ENCODE measurements around the gene NFATC2. TPM values are rescaled to one million over a fixed set of nuclear protein-coding genes. Genes with fewer than 3 reads are reported as not detected.

Gene NFATC2
- polyA plus RNA-seq, 1 of the 3 experiments (the other 2 are of a cell fraction), result 0.36 TPM

DNA sequence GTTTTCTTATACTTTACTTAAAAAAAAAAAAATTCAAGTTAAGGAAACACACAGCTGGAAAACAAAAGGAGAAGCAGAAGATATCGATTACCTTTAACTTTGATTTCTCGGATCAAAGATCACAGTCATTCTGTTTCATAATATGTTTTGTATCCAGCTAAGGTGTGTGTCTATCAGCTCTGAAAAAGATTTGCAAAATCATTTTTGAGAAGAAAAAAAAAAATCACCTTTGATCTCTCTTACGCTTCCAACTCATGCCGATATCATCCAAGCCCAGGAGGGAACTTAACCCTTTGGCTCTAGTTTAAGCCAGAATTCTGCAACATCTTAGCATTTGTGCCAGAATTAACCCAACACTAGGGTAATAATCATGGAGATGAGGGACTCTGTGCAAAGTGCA lies 144.0 kb downstream of the NFATC2 start (continued):
- TF ChIP-seq, protein P1, sequence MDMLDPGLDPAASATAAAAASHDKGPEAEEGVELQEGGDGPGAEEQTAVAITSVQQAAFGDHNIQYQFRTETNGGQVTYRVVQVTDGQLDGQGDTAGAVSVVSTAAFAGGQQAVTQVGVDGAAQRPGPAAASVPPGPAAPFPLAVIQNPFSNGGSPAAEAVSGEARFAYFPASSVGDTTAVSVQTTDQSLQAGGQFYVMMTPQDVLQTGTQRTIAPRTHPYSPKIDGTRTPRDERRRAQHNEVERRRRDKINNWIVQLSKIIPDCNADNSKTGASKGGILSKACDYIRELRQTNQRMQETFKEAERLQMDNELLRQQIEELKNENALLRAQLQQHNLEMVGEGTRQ (IDR thresholded peaks at IDR 0.05; ENCODE audit: borderline replicate concordance, low read depth, low read length), result no peak
- no peak for TF ChIP-seq NFIC (IDR thresholded peaks at IDR 0.05; ENCODE audit: borderline replicate concordance)
- no peak for TF ChIP-seq RCOR1 (IDR thresholded peaks at IDR 0.05; ENCODE audit: low read length)
- TF ChIP-seq YY1 (IDR thresholded peaks at IDR 0.05; ENCODE audit: low read depth), result no peak
- TF ChIP-seq, protein P2, sequence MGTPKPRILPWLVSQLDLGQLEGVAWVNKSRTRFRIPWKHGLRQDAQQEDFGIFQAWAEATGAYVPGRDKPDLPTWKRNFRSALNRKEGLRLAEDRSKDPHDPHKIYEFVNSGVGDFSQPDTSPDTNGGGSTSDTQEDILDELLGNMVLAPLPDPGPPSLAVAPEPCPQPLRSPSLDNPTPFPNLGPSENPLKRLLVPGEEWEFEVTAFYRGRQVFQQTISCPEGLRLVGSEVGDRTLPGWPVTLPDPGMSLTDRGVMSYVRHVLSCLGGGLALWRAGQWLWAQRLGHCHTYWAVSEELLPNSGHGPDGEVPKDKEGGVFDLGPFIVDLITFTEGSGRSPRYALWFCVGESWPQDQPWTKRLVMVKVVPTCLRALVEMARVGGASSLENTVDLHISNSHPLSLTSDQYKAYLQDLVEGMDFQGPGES (IDR thresholded peaks at IDR 0.05; ENCODE audit: low read depth, low read length), result no peak
- TF ChIP-seq TAF1 (IDR thresholded peaks at IDR 0.05; ENCODE audit: borderline replicate concordance, low read depth, low read length), result no peak

DNA sequence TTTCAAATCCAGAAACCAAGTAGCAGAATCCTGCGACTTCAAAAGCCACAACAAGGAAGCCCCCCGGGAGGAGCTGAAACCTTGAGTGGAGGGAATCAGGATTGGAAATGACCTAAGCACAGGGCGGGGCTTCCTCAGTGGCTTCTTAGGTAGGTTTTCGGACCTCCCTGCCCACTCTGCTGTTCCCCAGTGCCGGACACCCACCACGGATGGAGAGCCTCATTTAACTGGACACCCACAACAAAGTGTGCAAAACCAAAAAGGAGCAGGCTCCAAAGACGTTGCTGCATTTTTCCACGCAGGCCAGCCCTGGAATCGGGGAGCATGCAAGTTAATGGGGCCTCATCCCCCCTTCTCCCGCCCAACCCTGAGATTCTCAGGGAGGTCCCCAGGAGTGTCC lies 144.4 kb downstream of the NFATC2 start:
- Histone ChIP-seq H3K36me3 (replicated peaks in 1 of 2; ENCODE audit: control insufficient read depth in 1 of 2, insufficient read depth in 2 of 2, low read length in 1 of 2) (no peaks in the 10 kb centered on the region), H3K9me2 (no peaks in the 10 kb centered on the region), H3K4me1 (ENCODE audit: control insufficient read depth in 1 of 2, insufficient read depth in 2 of 2, low read depth in 1 of 2, low read length in 1 of 2) (no peaks in the 10 kb centered on the region; a peak in 1 of 4 replicates), H3K27ac (ENCODE audit: low read depth in 2 of 2, low read length in 1 of 2) (no peak overlapping the region), H3K4me3 (ENCODE audit: low read depth in 2 of 2, low read length in 1 of 2) (no peak overlapping the region), H3K4me2 (no peak overlapping the region), H2AFZ (ENCODE audit: low read depth) (no peak overlapping the region), H3K27me3 (ENCODE audit: insufficient read depth) (no peaks in the 10 kb centered on the region), H3F3A (replicated peaks; ENCODE audit: insufficient read depth) (no peaks in the 10 kb centered on the region), H3K79me2 (ENCODE audit: insufficient read depth) (no peaks in the 10 kb centered on the region), H3K9me3 (no peaks in the 10 kb centered on the region), H3K9ac (no peak overlapping the region), H4K20me1 (ENCODE audit: insufficient read depth) (no peaks in the 10 kb centered on the region)
- WGBS (ENCODE audit: low lambda C conversion rate), result 89% methylated on average over 10 of the region's 10 CpGs
- no peak for TF ChIP-seq SIN3A (IDR thresholded peaks at IDR 0.05; ENCODE audit: borderline replicate concordance, low read depth, low read length)
- DNase-seq, result no peak
- CTCF ChIA-PET, result interaction anchor here (1.2 kb wide), 1 partner anchor 197 kb away, joined by 3 read pairs; no protein-coding TSS in a partner anchor
- POLR2A ChIA-PET, result no interaction called here

DNA sequence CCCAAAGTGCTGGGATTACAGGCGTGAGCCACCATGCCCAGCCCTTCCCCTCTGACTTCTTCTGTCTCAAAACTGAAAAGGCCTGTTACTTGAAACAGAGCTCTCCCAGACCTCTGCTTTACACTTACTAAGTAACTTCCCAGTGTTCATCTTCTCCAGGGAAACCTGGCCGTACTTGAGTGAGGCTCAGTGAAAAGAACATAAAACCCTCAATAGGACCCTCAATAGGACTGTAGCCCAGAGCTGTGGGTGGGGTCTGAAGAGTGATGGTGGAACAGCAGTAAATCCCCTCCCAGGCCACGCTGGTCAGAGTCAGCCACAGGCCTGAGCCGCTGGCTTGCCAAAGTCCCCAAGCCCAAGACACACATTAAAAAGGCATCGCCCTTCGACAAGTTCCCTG lies 145.4 kb downstream of the NFATC2 start:
- Histone ChIP-seq H3K4me2 (no peak overlapping the region), H3K9me3 (no peaks in the 10 kb centered on the region), H3K4me3 (ENCODE audit: low read depth in 2 of 2, low read length in 1 of 2) (no peak overlapping the region), H4K20me1 (ENCODE audit: insufficient read depth) (no peaks in the 10 kb centered on the region), H3K79me2 (ENCODE audit: insufficient read depth) (no peaks in the 10 kb centered on the region), H3F3A (replicated peaks; ENCODE audit: insufficient read depth) (no peaks in the 10 kb centered on the region), H3K9ac (no peak overlapping the region), H3K9me2 (no peaks in the 10 kb centered on the region), H3K4me1 (ENCODE audit: control insufficient read depth in 1 of 2, insufficient read depth in 2 of 2, low read depth in 1 of 2, low read length in 1 of 2) (no peaks in the 10 kb centered on the region; a peak in 1 of 4 replicates), H3K27me3 (ENCODE audit: insufficient read depth) (no peaks in the 10 kb centered on the region), H3K36me3 (replicated peaks in 1 of 2; ENCODE audit: control insufficient read depth in 1 of 2, insufficient read depth in 2 of 2, low read length in 1 of 2) (no peaks in the 10 kb centered on the region), H2AFZ (ENCODE audit: low read depth) (no peak overlapping the region), H3K27ac (ENCODE audit: low read depth in 2 of 2, low read length in 1 of 2) (no peak overlapping the region)
- no peak for DNase-seq
- 86% methylated on average over 6 of the region's 6 CpGs for WGBS (ENCODE audit: low lambda C conversion rate)
- ChIA-PET CTCF (no interaction called here), POLR2A (no interaction called here)
- TF ChIP-seq, protein P3, sequence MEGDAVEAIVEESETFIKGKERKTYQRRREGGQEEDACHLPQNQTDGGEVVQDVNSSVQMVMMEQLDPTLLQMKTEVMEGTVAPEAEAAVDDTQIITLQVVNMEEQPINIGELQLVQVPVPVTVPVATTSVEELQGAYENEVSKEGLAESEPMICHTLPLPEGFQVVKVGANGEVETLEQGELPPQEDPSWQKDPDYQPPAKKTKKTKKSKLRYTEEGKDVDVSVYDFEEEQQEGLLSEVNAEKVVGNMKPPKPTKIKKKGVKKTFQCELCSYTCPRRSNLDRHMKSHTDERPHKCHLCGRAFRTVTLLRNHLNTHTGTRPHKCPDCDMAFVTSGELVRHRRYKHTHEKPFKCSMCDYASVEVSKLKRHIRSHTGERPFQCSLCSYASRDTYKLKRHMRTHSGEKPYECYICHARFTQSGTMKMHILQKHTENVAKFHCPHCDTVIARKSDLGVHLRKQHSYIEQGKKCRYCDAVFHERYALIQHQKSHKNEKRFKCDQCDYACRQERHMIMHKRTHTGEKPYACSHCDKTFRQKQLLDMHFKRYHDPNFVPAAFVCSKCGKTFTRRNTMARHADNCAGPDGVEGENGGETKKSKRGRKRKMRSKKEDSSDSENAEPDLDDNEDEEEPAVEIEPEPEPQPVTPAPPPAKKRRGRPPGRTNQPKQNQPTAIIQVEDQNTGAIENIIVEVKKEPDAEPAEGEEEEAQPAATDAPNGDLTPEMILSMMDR (IDR thresholded peaks at IDR 0.05), result no peak
- TF ChIP-seq YY1 (IDR thresholded peaks at IDR 0.05; ENCODE audit: low read depth), result no peak
- no peak for TF ChIP-seq GABPA (IDR thresholded peaks at IDR 0.05; ENCODE audit: low read depth)
- no peak for TF ChIP-seq SMC3 (IDR thresholded peaks at IDR 0.05; ENCODE audit: low read depth, low read length)
- no peak for TF ChIP-seq FOXM1 (IDR thresholded peaks at IDR 0.05; ENCODE audit: low read depth)
- TF ChIP-seq, protein P4, sequence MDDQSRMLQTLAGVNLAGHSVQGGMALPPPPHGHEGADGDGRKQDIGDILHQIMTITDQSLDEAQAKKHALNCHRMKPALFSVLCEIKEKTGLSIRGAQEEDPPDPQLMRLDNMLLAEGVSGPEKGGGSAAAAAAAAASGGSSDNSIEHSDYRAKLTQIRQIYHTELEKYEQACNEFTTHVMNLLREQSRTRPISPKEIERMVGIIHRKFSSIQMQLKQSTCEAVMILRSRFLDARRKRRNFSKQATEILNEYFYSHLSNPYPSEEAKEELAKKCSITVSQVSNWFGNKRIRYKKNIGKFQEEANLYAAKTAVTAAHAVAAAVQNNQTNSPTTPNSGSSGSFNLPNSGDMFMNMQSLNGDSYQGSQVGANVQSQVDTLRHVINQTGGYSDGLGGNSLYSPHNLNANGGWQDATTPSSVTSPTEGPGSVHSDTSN (IDR thresholded peaks at IDR 0.05), result no peak
- no peak for TF ChIP-seq MXI1 (IDR thresholded peaks at IDR 0.05; ENCODE audit: low read depth, low read length)
- no peak for TF ChIP-seq POLR2AphosphoS5 (IDR thresholded peaks at IDR 0.05; ENCODE audit: low read depth, low read length)
- TF ChIP-seq, protein P1 (IDR thresholded peaks at IDR 0.05; ENCODE audit: borderline replicate concordance, low read depth, low read length), result no peak
- no peak for TF ChIP-seq TEAD4 (IDR thresholded peaks at IDR 0.05; ENCODE audit: borderline replicate concordance, insufficient read depth)
- TF ChIP-seq JUND (IDR thresholded peaks at IDR 0.05), result no peak
- TF ChIP-seq NRF1 (IDR thresholded peaks at IDR 0.05; ENCODE audit: low read depth, low read length), result no peak
